HL-60 (cell line): ENCODE results near the gene ZNF277.

Source experiments
- DNase-seq, 2 experiments: peaks; one replicate each; pipeline ENCODE4 v3.0.0-alpha.2; 2010 to 2020; ENCODE audit warnings: low read depth in 1 of 2, low spot score in 1 of 2
- H3K27ac ChIP-seq: fragments of 250-450 bp; sonication (Bioruptor Pico); replicated peaks from 2 replicates; pipeline ENCODE4 v1.5.1; 2020; ENCODE audit warnings: mild to moderate bottlenecking, moderate library complexity
- H3K27me3 ChIP-seq: fragments of 250-450 bp; sonication (Bioruptor Pico); 2 replicates; pipeline ENCODE4 v1.5.1; 2021; ENCODE audit warnings: mild to moderate bottlenecking, moderate library complexity; ENCODE audit not compliant: insufficient read depth, poor library complexity, severe bottlenecking
- H3K4me3 ChIP-seq: replicated peaks from 2 replicates; pipeline ENCODE4 v1.5.1; 2011; ENCODE audit warnings: mild to moderate bottlenecking, control low read depth, low read length; ENCODE audit not compliant: insufficient read depth
- CTCF ChIP-seq: IDR thresholded peaks from one replicate; pipeline ENCODE4 v1.5.1; 2011; ENCODE audit warnings: low read length, control low read depth, inconsistent platforms; ENCODE audit not compliant: insufficient read depth
- GABPA ChIP-seq: IDR thresholded peaks from 2 replicates; pipeline ENCODE4 v1.6.1; 2012; ENCODE audit warnings: low read depth
- POLR2AphosphoS5 ChIP-seq: IDR thresholded peaks from 2 replicates; pipeline ENCODE4 v1.6.1; 2012; ENCODE audit warnings: low read depth
- REST ChIP-seq: IDR thresholded peaks from 2 replicates; pipeline ENCODE4 v1.6.1; 2012; ENCODE audit warnings: low read depth; ENCODE audit not compliant: insufficient replicate concordance
- SPI1 ChIP-seq: IDR thresholded peaks from 2 replicates; pipeline ENCODE4 v1.6.1; 2012; ENCODE audit warnings: low read depth, mild to moderate bottlenecking, borderline replicate concordance

Gene ZNF277

GRCh38 chr7:112322070-112322469 is 115.6 kb downstream of the ZNF277 start:
- H3K27ac ChIP-seq, result no peak overlapping the region
- no peak for TF ChIP-seq CTCF
- no peak for TF ChIP-seq GABPA
- TF ChIP-seq SPI1, result no peak
- TF ChIP-seq POLR2AphosphoS5, result no peak
- TF ChIP-seq REST, result no peak
- no peak overlapping the region for H3K4me3 ChIP-seq
- no peaks in the 10 kb centered on the region for H3K27me3 ChIP-seq
- DNase-seq, result no peak

GRCh38 chr7:112327566-112327965 is 121.1 kb downstream of the ZNF277 start:
- no peak for DNase-seq
- Histone ChIP-seq H3K27ac (no peak overlapping the region), H3K4me3 (no peak overlapping the region), H3K27me3 (no peaks in the 10 kb centered on the region)
- TF ChIP-seq REST (no peak), CTCF (no peak), SPI1 (no peak), POLR2AphosphoS5 (no peak), GABPA (no peak)

GRCh38 chr7:112331492-112331891 is 125.0 kb downstream of the ZNF277 start:
- TF ChIP-seq GABPA (no peak), SPI1 (no peak), POLR2AphosphoS5 (no peak), CTCF (no peak), REST (no peak)
- Histone ChIP-seq H3K27me3 (no peaks in the 10 kb centered on the region), H3K4me3 (no peak overlapping the region), H3K27ac (no peak overlapping the region)
- DNase-seq, result no peak
